Measurements from ENCODE around the gene TBC1D9. TPM values are rescaled to one million over a fixed set of nuclear protein-coding genes. Genes with fewer than 3 reads are reported as not detected.

Gene TBC1D9
- total RNA-seq, 4 donors from 2014 or later = 36.4 to 57.1 (median 43.8) TPM

DNA sequence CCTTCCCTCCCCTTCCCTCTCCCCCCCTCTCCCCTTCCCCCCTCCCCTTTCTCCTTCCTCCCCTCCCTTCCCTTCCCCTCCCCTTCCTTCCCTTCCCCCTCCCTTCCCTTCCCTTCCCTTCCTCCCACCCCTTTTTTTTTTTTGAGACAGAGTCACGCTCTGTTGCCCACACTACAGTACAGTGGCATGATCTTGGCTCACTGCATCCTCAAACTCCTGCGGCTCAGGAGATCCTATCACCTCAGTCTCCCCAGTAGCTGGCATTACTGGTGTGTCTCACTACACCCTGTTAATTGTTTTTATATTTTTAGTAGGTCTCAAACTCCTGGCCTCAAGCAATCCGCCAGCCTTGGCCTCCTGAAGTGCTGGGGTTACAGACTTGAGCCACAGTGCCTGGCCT lies 66.6 kb downstream of the TBC1D9 start:
- TF ChIP-seq, protein P1, sequence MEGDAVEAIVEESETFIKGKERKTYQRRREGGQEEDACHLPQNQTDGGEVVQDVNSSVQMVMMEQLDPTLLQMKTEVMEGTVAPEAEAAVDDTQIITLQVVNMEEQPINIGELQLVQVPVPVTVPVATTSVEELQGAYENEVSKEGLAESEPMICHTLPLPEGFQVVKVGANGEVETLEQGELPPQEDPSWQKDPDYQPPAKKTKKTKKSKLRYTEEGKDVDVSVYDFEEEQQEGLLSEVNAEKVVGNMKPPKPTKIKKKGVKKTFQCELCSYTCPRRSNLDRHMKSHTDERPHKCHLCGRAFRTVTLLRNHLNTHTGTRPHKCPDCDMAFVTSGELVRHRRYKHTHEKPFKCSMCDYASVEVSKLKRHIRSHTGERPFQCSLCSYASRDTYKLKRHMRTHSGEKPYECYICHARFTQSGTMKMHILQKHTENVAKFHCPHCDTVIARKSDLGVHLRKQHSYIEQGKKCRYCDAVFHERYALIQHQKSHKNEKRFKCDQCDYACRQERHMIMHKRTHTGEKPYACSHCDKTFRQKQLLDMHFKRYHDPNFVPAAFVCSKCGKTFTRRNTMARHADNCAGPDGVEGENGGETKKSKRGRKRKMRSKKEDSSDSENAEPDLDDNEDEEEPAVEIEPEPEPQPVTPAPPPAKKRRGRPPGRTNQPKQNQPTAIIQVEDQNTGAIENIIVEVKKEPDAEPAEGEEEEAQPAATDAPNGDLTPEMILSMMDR (IDR thresholded peaks at IDR 0.05; ENCODE audit: low read depth) = no peak

DNA sequence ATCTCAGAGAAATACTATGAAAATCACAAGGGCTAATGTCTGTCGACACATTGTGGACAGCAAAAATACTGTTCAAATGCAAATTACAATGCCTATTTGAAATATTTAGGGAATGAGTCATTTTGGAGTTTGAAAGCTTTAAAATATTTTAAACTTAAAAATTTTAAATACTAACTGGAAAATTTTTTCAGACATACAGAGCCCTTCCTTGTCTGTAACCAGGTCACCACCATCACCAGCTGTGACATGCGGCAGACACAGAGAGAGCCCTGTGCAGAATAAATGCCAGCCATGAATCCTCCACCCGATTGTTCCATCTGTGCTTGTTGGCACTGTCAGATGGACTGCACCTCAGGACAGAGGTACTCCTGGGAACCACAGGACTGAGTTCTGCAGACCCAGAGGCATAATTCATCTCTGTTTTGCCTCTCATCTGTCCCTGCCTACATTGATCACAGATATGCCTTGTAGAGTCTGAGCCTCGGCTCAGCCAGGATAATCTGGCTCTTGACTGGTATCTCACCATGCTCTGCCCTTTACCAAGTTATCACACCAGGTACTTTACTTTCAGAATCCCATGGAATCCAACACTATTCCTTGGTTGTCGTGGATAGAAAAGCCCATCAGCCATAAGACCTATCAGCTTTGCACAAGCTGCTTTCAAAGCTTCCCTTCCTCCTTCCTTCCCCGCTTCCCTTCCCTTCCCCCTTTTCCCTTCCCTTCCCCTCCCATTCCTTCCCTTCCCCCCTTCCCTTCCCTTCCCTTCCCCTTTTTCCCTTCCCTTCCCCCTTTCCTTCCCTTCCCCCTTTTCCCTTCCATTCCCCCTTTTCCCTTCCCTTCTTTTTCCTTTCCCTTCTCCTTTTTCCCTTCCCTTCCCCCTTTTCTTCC lies 67.2 kb downstream of the TBC1D9 start:
- TF ChIP-seq, protein P1 (IDR thresholded peaks at IDR 0.05; ENCODE audit: low read depth) = no peak

DNA sequence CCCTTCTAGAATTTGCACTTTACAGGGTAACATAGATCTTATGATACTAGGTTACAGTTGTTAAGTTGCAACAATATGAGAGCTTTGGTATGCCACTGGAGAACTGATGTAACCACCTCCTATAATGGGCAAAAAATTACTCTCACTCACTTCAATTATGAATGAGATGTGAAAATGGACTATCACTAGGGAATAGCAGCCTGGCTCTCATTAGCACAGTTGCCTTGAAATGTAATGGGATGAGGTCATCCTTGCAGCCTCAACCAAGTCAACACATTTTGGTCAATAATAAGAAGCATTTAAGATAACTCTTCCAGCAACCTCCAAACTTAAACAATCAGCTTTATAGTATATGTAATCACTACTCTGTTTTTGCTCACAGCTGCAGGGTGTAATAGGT lies 69.4 kb downstream of the TBC1D9 start:
- TF ChIP-seq, protein P1 (IDR thresholded peaks at IDR 0.05; ENCODE audit: low read depth) = no peak

DNA sequence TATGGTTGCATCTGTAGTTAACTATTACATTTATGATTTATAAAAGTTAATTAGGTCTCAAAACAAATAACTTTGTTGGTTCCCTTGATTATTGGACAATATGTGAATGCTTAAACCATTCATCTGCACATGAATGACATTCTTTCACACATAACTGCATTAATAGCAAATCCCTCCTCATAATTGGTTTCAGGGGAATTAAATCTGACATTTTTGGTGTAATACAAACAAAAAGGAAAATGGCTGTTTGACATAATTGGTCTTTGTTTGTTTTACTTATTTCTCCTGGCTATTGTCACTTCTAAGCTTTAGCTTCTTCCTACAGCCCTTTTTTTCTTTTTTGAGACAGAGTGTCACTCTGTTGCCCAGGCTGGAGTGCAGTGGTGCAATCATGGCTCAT lies 71.9 kb downstream of the TBC1D9 start:
- TF ChIP-seq, protein P1 (IDR thresholded peaks at IDR 0.05; ENCODE audit: low read depth) = no peak

DNA sequence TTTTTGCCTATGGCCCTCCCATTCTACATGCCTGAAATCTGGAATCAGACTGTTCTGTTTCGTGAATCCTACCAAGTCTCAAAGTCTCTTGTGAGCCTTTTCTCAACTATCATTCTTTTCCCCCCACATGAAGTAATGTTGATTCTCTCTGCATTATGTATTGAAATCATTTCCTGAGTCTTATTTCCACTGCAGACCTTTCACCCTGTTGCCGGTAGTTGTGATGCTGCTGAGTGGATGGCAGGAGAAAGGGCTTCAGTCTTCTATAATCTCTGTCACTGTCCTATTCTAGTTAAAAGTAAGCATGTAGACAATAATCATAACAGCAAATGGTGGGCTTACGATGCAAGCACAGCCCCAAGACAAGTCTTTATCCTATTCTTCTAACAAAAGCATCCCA lies 75.0 kb downstream of the TBC1D9 start:
- TF ChIP-seq, protein P1 (IDR thresholded peaks at IDR 0.05; ENCODE audit: low read depth) = no peak

DNA sequence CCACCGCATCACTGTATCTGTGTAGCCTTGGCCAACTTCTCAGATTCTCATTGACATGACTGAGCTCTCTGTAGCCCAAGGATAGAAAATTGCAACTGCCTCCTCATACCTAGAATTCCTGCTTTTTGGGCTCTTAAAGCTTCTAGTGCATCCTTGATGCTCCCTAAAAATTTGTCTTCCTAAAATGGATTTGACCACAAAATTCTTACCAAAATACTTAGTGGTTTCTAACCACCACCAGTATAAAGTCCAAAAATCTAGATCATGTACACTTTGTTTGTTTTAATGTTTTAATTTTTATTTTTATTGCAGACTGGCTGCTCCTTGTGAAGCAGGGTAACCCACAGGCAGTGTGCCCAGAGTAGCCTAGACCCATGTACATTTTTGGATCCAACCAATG lies 75.5 kb downstream of the TBC1D9 start:
- TF ChIP-seq, protein P1 (IDR thresholded peaks at IDR 0.05; ENCODE audit: low read depth) = no peak

DNA sequence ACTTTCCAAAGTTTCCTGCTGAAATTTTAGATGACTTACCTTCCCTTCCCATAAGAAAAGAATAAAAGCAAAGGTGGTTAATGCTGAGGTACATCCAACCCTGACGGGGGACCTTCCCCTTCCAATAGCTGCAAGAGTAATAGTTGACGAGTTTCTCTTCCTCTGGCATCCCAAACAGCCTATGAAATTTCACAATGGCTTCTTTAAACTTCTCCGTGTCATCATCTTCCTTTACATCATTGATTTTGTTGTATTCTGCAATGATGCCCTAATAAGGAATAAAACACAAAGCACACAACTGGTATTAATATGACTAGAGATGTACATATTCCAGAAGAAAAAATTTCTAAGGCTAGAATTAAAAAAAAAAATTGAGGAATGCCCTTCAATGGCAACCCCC lies 76.6 kb downstream of the TBC1D9 start:
- TF ChIP-seq, protein P1 (IDR thresholded peaks at IDR 0.05; ENCODE audit: low read depth) = no peak

All from subcutaneous adipose tissue (tissue), 4 donors.